Kidney epithelial cell (primary cell): ENCODE measurements around the gene DENND6A. TPM values are rescaled to one million over a fixed set of nuclear protein-coding genes. Genes with fewer than 3 reads are reported as not detected.
A peak's percentile ranks its signal among the peaks of the same experiment; 100 is the strongest.

Source experiments
- DNase-seq: peaks from one replicate; pipeline ENCODE4 v3.0.0-alpha.2; 2010; ENCODE audit warnings: low read depth
- H3K27me3 ChIP-seq: 2 replicates; pipeline ENCODE4 v1.6.0; 2011; ENCODE audit warnings: low read length; ENCODE audit not compliant: control insufficient read depth, insufficient read depth
- H3K36me3 ChIP-seq: 2 replicates; pipeline ENCODE4 v1.5.1; 2011; ENCODE audit warnings: low read length; ENCODE audit not compliant: control insufficient read depth, insufficient read depth
- H3K4me3 ChIP-seq: 2 replicates; pipeline ENCODE4 v1.5.1; 2011; ENCODE audit warnings: low read depth, mild to moderate bottlenecking, control low read depth, low read length
- total RNA-seq: library from RNA; depleted of rRNA; stranded (reverse); fragments of >200 nt; gene quantifications from 2 replicates; pipeline ENCODE4 v1.2.3, GENCODE V29; 2015
- TF ChIP-seq, protein P1 (sequence below): IDR thresholded peaks from 2 replicates; pipeline ENCODE4 v1.5.1; 2011; ENCODE audit warnings: mild to moderate bottlenecking, moderate library complexity, low read length, control low read depth, inconsistent platforms; ENCODE audit not compliant: insufficient read depth, poor library complexity, severe bottlenecking

DENND6A gene
- total RNA-seq, 1 donor from 2014 or later = 17.3 TPM

DNA sequence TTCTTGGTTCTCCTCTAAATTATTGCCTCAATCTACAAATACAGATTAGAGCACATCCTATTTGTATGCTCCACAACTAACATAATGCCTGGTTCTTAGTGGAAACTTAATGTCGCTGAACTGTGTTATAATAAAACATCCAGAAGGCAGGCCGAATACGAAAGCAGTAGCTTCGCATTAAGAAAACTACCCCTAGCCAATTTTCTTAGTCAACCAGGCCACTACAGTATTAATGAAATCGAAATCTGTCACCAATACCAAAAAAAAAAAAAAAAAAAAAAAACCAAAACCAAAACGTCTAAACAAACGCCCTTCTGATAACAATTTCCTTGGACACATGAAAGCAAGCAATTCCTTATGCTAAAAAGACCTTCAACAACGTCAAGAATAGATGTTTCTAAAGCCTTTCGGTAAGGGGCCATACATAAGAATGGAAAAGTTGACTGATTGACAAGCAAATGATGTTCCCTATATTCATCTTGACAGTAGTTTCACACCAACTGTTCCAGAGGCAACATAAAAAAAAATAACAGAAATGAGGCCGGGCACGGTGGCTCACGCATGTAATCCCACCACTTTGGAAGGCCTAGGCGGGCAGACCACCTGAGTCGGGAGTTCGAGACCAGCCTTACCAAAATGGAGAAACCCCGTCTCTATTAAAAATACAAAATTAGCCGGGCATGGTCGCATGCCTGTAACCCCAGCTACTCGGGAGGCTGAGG lies 1.3 kb downstream of the DENND6A start:
- no peaks in the 10 kb centered on the region for H3K27me3 ChIP-seq
- no peaks in the 10 kb centered on the region for H3K36me3 ChIP-seq
- H3K4me3 ChIP-seq = peak overlapping the region; percentile 72
- TF ChIP-seq, protein P1, sequence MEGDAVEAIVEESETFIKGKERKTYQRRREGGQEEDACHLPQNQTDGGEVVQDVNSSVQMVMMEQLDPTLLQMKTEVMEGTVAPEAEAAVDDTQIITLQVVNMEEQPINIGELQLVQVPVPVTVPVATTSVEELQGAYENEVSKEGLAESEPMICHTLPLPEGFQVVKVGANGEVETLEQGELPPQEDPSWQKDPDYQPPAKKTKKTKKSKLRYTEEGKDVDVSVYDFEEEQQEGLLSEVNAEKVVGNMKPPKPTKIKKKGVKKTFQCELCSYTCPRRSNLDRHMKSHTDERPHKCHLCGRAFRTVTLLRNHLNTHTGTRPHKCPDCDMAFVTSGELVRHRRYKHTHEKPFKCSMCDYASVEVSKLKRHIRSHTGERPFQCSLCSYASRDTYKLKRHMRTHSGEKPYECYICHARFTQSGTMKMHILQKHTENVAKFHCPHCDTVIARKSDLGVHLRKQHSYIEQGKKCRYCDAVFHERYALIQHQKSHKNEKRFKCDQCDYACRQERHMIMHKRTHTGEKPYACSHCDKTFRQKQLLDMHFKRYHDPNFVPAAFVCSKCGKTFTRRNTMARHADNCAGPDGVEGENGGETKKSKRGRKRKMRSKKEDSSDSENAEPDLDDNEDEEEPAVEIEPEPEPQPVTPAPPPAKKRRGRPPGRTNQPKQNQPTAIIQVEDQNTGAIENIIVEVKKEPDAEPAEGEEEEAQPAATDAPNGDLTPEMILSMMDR = no peak
- no peak for DNase-seq

DNA sequence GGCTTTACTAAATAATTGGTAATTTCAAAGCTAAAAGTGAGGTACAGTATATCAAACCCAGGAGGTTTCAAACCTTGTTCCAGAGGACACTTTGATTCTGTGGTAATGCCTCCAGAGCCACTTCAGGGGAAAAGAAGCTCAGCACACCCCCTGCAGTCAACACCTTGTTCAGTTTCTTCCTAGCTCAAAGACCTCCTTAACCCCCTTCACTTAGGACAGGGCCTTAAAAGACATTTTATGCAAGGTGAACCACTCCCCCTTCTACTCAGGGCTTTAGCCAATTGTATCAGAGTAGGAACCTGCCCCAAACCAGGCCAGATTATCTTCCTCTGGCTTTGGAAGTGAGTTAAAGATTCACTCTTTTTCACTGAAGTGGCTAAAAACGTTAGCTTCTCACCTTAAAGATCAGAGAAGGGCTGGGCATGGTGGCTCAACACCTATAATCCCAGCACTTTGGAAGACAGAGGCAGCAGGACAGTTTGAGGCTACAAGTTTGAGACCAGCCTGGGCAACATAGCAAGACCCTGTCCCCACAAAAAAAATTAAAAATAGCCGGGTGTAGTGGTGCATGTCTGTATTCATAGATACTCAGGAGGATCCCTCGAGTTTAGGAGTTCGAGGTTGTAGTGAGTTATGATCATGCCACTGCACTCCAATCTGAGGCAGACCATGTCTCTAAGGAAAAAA lies 3.4 kb downstream of the DENND6A start:
- DNase-seq = no peak
- H3K36me3 ChIP-seq = no peaks in the 10 kb centered on the region
- H3K4me3 ChIP-seq = no peak overlapping the region
- no peaks in the 10 kb centered on the region for H3K27me3 ChIP-seq
- TF ChIP-seq, protein P1 = no peak

DNA sequence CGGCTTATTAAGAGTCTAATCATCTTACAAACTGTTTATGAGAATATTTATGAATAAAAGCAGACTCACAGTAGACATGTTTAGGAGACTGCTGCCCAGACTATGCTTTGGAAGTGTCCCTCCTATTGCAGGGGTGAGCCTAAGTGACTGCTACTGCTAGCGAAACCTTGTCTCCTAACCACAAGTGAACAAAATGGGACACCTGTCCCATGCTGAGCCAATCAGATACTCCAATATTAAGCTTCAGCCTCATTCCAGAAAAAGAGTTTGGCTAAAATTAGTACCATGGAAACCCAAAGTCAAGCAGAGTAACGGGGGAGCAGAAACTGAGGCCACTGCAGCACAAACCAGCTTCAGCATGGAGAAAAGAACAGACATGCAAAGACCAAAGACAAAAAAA lies 4.6 kb downstream of the DENND6A start:
- H3K4me3 ChIP-seq = no peak overlapping the region
- no peak for DNase-seq
- TF ChIP-seq, protein P1 = no peak
- no peaks in the 10 kb centered on the region for H3K36me3 ChIP-seq
- H3K27me3 ChIP-seq = no peaks in the 10 kb centered on the region

DNA sequence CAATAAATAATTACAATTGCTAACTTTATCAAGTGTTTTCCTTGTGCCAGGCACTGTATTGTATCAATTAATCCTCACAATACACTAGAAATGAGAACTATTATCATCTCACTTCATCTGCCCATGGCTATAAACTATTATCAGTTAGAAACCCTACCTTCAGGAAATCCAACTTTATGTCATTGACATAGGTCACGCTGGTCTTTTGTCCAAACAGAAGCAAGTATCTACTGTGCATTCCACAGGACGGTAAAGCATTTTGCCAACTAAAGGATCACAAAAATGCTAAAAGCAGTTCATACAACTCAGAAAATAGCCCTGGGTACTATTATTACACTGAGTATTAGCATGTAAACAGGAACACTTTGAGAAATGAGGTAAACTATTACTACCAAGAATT lies 9.6 kb downstream of the DENND6A start:
- TF ChIP-seq, protein P1 = no peak
- DNase-seq = no peak
- no peaks in the 10 kb centered on the region for H3K27me3 ChIP-seq
- H3K36me3 ChIP-seq = no peaks in the 10 kb centered on the region
- no peak overlapping the region for H3K4me3 ChIP-seq

DNA sequence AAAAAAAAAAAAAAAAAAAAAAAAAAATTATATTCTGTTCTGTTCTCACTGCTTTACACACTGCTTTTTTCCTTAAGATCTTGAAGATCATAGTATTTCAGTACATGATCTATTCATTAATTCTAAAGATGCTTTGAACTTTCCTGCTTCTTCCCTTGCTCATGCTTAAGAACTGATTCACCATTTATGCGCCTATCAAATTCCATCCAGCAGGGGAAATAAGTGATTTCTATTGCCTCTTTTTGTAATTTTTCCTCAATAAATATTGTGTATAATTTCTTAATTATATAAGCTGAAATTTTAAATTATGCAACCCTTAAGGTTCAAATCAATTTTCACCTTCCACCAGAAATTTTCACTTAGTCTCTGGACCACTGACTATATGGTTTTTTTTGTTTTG lies 10.6 kb downstream of the DENND6A start:
- Histone ChIP-seq H3K27me3 (no peaks in the 10 kb centered on the region), H3K36me3 (no peaks in the 10 kb centered on the region), H3K4me3 (no peak overlapping the region)
- TF ChIP-seq, protein P1 = peak; percentile 18
- no peak for DNase-seq
